K562 (cell line): ENCODE data around the gene PLSCR5. TPM values are rescaled to one million over a fixed set of nuclear protein-coding genes. Genes with fewer than 3 reads are reported as not detected.

ENCODE experiments used
- ESRRA ChIP-seq: fragments of 450-650 bp; IDR thresholded peaks from 2 replicates; pipeline ENCODE4 v1.6.1; 2014; ENCODE audit warnings: low read depth, mild to moderate bottlenecking, moderate library complexity, borderline replicate concordance
- FOXJ3 ChIP-seq: sonication (generic); formaldehyde crosslinking; IDR thresholded peaks from 2 replicates; pipeline ENCODE4 v1.4.0; 2020; ENCODE audit warnings: mild to moderate bottlenecking, missing genetic modification reagents
- KAT7 ChIP-seq: sonication (generic); formaldehyde crosslinking; IDR thresholded peaks from 2 replicates; pipeline ENCODE4 v1.8.0; 2022; ENCODE audit warnings: missing genetic modification reagents, mild to moderate bottlenecking, borderline replicate concordance
- PHF8 ChIP-seq: fragments of 200-600 bp; sonication (generic); IDR thresholded peaks from 2 replicates; pipeline ENCODE4 v1.6.1; 2012; ENCODE audit warnings: mixed run types, mild to moderate bottlenecking, inconsistent platforms, low read length, moderate library complexity, borderline replicate concordance
- POLR2B ChIP-seq: fragments of 450-650 bp; IDR thresholded peaks from 2 replicates; pipeline ENCODE4 v1.6.1; 2018; ENCODE audit warnings: low read depth; ENCODE audit not compliant: partially characterized antibody
- ZFPM2 ChIP-seq: fragments of 250-450 bp; sonication (Bioruptor Pico); IDR thresholded peaks from 2 replicates; pipeline ENCODE4 v1.5.1; 2022; ENCODE audit warnings: mild to moderate bottlenecking
- ZNF316 ChIP-seq: fragments of 450-650 bp; IDR thresholded peaks from 2 replicates; pipeline ENCODE4 v1.6.1; 2016
- polyA plus RNA-seq, 8 experiments: library from polyadenylated mRNA; depleted of rRNA in 4 of 8; stranded (reverse) in 5 of 8; unstranded in 3 of 8; fragments of >200 nt; fragmentation: Nextera tagmentation in 2 of 8; fragmentation: Illumina TruSeq in 1 of 8; extraction: Ambion mirVana in 2 of 8; extraction: Trizol in 1 of 8; gene quantifications; 2 replicates each; pipeline versions ENCODE4 v1.2.1 to v1.2.3, GENCODE V29; 2011 to 2014; ENCODE audit warnings: inconsistent platforms in 1 of 8, missing spikeins in 1 of 8
- total RNA-seq, 7 experiments: library from RNA; depleted of rRNA in 6 of 7; stranded (reverse); fragments of >200 nt in 6 of 7; fragmentation: Illumina TruSeq in 2 of 7; extraction: Trizol in 2 of 7; gene quantifications; 2 replicates each; pipeline versions ENCODE4 v1.2.1 to v1.2.3, GENCODE V29; 2011 to 2021; ENCODE audit warnings: low replicate concordance in 1 of 7
- TF ChIP-seq, protein P1 (sequence below): sonication (generic); formaldehyde crosslinking; IDR thresholded peaks from 2 replicates; pipeline ENCODE4 v1.8.1; 2023; ENCODE audit warnings: mild to moderate bottlenecking, missing genetic modification reagents, moderate library complexity
- TF ChIP-seq, protein P2 (sequence below): sonication (generic); formaldehyde crosslinking; IDR thresholded peaks from 2 replicates; pipeline ENCODE4 v1.8.0; 2022; ENCODE audit warnings: missing genetic modification reagents, mild to moderate bottlenecking, borderline replicate concordance
- TF ChIP-seq, protein P3 (sequence below): fragments of 200-800 bp; sonication (Bioruptor generic); IDR thresholded peaks from 2 replicates; pipeline ENCODE4 v1.6.1; 2017; ENCODE audit warnings: missing genetic modification characterization, missing compliant biosample characterization
- TF ChIP-seq, protein P4 (sequence below): fragments of 250-450 bp; sonication (Bioruptor Pico); IDR thresholded peaks from 2 replicates; pipeline ENCODE4 v1.8.0; 2022; ENCODE audit warnings: inconsistent platforms, mild to moderate bottlenecking, moderate library complexity, borderline replicate concordance
- TF ChIP-seq, protein P5 (sequence below): fragments of 250-450 bp; sonication (Bioruptor Pico); IDR thresholded peaks from 2 replicates; pipeline ENCODE4 v1.4.0; 2020; ENCODE audit warnings: mild to moderate bottlenecking, moderate library complexity
- TF ChIP-seq, protein P6 (sequence below): fragments of 250-450 bp; sonication (Bioruptor Pico); IDR thresholded peaks from 2 replicates; pipeline ENCODE4 v1.5.0; 2020; ENCODE audit warnings: mild to moderate bottlenecking
- TF ChIP-seq, protein P7 (sequence below): sonication (generic); formaldehyde crosslinking; IDR thresholded peaks from 2 replicates; pipeline ENCODE4 v1.8.0; 2022; ENCODE audit warnings: missing genetic modification reagents, mild to moderate bottlenecking, borderline replicate concordance

PLSCR5 gene
- total and polyA plus RNA-seq, 9 of the 15 experiments (the other 6 are each of a cell fraction or from before 2014, with no cell fraction given), result not detected

DNA sequence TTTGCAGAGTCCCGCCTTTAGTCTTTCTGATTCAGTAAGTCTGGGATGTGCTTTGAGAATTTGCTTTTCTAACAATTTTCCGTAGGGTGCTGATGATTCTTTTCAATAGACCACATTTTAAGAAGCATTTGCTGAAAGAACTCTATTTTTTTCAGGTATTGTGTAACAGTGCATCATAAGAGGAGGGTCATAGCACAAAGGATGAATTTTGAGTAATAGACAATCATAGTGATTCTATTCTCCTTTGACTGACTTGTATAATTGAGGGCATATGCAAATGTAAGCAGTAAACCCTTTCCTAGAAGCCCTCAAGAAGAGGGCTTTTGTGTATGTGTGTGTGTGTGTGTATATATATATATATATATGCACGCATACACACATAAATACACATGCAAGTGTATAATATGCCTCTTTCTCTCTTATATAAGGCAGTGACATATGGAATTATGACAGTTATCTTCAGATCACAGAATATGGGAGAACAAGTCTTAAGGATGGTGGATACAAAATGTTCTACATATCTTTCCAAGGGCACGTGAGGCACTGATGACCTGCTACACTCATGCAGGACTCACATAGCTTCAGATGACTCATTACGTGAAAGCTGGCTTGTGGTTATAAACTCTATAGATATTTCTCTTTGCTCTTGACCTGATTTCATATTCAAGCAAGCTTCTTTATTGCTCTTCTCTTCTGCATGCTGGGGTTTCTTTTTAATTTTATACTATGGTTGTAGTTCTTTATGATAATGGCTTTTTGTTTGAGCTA lies 54.2 kb downstream of the PLSCR5 start (continued):
- TF ChIP-seq, protein P1, sequence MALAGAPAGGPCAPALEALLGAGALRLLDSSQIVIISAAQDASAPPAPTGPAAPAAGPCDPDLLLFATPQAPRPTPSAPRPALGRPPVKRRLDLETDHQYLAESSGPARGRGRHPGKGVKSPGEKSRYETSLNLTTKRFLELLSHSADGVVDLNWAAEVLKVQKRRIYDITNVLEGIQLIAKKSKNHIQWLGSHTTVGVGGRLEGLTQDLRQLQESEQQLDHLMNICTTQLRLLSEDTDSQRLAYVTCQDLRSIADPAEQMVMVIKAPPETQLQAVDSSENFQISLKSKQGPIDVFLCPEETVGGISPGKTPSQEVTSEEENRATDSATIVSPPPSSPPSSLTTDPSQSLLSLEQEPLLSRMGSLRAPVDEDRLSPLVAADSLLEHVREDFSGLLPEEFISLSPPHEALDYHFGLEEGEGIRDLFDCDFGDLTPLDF (CRISPR knock-in tag), result no peak
- no peak for TF ChIP-seq PHF8
- TF ChIP-seq, protein P2, sequence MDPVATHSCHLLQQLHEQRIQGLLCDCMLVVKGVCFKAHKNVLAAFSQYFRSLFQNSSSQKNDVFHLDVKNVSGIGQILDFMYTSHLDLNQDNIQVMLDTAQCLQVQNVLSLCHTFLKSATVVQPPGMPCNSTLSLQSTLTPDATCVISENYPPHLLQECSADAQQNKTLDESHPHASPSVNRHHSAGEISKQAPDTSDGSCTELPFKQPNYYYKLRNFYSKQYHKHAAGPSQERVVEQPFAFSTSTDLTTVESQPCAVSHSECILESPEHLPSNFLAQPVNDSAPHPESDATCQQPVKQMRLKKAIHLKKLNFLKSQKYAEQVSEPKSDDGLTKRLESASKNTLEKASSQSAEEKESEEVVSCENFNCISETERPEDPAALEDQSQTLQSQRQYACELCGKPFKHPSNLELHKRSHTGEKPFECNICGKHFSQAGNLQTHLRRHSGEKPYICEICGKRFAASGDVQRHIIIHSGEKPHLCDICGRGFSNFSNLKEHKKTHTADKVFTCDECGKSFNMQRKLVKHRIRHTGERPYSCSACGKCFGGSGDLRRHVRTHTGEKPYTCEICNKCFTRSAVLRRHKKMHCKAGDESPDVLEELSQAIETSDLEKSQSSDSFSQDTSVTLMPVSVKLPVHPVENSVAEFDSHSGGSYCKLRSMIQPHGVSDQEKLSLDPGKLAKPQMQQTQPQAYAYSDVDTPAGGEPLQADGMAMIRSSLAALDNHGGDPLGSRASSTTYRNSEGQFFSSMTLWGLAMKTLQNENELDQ (CRISPR knock-in tag), result no peak
- no peak for TF ChIP-seq FOXJ3
- TF ChIP-seq, protein P3, sequence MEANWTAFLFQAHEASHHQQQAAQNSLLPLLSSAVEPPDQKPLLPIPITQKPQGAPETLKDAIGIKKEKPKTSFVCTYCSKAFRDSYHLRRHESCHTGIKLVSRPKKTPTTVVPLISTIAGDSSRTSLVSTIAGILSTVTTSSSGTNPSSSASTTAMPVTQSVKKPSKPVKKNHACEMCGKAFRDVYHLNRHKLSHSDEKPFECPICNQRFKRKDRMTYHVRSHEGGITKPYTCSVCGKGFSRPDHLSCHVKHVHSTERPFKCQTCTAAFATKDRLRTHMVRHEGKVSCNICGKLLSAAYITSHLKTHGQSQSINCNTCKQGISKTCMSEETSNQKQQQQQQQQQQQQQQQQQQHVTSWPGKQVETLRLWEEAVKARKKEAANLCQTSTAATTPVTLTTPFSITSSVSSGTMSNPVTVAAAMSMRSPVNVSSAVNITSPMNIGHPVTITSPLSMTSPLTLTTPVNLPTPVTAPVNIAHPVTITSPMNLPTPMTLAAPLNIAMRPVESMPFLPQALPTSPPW, result no peak
- TF ChIP-seq, protein P4, sequence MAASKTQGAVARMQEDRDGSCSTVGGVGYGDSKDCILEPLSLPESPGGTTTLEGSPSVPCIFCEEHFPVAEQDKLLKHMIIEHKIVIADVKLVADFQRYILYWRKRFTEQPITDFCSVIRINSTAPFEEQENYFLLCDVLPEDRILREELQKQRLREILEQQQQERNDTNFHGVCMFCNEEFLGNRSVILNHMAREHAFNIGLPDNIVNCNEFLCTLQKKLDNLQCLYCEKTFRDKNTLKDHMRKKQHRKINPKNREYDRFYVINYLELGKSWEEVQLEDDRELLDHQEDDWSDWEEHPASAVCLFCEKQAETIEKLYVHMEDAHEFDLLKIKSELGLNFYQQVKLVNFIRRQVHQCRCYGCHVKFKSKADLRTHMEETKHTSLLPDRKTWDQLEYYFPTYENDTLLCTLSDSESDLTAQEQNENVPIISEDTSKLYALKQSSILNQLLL (CRISPR knock-in tag), result no peak
- TF ChIP-seq, protein P5, sequence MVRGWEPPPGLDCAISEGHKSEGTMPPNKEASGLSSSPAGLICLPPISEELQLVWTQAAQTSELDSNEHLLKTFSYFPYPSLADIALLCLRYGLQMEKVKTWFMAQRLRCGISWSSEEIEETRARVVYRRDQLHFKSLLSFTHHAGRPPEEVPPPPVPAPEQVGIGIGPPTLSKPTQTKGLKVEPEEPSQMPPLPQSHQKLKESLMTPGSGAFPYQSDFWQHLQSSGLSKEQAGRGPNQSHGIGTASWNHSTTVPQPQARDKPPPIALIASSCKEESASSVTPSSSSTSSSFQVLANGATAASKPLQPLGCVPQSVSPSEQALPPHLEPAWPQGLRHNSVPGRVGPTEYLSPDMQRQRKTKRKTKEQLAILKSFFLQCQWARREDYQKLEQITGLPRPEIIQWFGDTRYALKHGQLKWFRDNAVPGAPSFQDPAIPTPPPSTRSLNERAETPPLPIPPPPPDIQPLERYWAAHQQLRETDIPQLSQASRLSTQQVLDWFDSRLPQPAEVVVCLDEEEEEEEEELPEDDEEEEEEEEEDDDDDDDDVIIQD (CRISPR knock-in tag), result no peak
- TF ChIP-seq, protein P6, sequence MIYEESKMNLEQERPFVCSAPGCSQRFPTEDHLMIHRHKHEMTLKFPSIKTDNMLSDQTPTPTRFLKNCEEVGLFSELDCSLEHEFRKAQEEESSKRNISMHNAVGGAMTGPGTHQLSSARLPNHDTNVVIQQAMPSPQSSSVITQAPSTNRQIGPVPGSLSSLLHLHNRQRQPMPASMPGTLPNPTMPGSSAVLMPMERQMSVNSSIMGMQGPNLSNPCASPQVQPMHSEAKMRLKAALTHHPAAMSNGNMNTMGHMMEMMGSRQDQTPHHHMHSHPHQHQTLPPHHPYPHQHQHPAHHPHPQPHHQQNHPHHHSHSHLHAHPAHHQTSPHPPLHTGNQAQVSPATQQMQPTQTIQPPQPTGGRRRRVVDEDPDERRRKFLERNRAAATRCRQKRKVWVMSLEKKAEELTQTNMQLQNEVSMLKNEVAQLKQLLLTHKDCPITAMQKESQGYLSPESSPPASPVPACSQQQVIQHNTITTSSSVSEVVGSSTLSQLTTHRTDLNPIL, result no peak
- no peak for TF ChIP-seq POLR2B
- TF ChIP-seq KAT7 (CRISPR knock-in tag), result no peak
- TF ChIP-seq ESRRA, result no peak
- no peak for TF ChIP-seq ZNF316
- TF ChIP-seq, protein P7, sequence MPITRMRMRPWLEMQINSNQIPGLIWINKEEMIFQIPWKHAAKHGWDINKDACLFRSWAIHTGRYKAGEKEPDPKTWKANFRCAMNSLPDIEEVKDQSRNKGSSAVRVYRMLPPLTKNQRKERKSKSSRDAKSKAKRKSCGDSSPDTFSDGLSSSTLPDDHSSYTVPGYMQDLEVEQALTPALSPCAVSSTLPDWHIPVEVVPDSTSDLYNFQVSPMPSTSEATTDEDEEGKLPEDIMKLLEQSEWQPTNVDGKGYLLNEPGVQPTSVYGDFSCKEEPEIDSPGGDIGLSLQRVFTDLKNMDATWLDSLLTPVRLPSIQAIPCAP (CRISPR knock-in tag), result no peak
- no peak for TF ChIP-seq ZFPM2
